Head of caudate nucleus (tissue), 42 donors: ENCODE measurements around the gene ADSS1.

Source experiments
- DNase-seq, 42 donors: peaks; one replicate each; pipeline versions ENCODE4 v3.0.0 to v3.0.0-alpha.2; 2020 to 2021; ENCODE audit warnings: mixed read lengths in 7 of 42
- intact Hi-C: fragments of 100-400 bp; cut with DNase I; formaldehyde crosslinking; loops from one replicate; pipeline ENCODE4 v1.15.0; 2022

Gene ADSS1

DNA sequence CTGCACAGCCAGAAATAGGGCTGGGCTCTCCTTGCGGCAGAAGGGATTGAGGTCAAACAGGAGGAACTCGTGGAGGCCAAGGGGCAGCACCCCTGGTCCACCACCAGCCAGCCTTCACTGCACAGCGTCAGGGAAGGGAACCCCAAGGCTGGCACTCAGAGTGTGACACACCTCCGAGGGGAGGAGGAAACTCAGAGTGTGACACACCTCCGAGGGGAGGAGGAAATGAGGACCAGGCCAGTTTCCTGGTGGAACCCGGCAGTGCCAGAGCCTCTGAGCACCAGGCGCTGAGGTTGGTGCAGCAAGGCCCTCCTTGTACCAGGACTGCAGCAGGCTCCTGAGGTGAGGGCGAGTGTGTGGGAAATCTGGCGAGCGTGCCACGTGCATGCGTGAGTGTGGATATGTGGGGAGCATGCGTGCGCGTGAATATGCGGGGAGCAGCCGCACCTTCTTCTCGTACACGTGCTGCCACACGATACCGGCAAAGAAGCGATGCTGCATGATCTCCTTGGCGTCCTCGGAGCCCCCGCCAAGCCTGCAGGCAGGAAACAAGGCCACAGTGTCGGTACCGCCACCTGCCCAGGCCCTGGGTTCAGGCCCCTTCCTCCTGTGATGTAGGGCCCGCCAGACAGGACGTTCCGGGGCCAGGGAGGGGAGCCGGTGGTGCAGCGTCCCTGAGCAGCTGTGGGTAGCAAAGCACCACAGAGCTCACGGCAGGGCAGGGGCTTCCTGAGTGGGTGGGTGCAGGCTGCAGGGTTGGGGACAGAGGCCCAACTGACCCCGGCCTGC lies 48.1 kb downstream of the ADSS1 start:
- intact Hi-C loops: no loop called here

DNA sequence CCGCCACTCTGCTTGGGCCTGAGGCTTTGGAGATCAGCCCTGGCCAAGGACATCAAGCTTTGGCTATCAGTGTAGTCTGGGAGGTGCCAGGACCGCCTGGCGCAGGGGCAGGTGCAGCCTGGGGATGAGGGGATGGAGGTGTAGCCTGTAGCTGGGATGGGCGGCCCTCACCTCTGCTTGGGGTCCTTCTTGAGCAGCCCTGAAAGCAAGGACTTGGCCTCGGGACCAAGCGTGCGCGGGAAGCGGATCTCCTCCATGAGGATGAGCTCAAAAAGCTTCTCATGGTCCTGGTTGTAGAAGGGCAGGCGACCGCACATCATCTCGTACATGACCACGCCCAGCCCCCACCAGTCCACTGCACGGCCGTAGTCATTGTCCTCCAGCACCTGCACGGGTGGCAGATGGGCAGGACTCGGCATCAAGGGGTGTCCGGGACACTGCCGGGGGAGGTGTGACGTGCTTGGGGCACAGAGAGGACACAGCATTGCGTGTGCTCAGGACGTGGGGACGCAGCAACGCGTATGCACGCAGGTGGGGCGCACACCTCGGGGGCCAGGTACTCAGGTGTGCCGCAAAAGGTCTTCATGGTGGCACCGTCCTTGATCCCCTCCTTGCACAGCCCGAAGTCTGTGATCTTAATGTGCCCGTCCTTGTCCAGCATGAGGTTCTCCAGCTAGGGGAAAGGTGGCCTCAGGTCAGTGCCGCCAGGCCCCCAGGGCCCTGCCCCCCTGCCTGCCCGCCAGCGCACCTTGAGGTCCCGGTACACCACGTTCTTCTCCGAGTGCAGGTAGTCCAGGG lies 48.9 kb downstream of the ADSS1 start:
- intact Hi-C loops: no loop called here
- no peak for DNase-seq

More for the DNA sequence above, 48.1 kb downstream of the ADSS1 start:
- DNase-seq: no peak

GRCh38 chr14:104773505-104774452 lies 49.8 kb downstream of the ADSS1 start:
- no peak for DNase-seq
- intact Hi-C loops: no loop called here

GRCh38 chr14:104774453-104775072 lies 50.5 kb downstream of the ADSS1 start:
- no peak for DNase-seq
- intact Hi-C loops: no loop called here

GRCh38 chr14:104775073-104775489 lies 51.1 kb downstream of the ADSS1 start:
- intact Hi-C loops: no loop called here
- DNase-seq: no peak

- DNase-seq: no peak
- intact Hi-C loops: no loop called here
Observed at GRCh38 chr14:104776481-104776880, 52.5 kb downstream of the ADSS1 start.

GRCh38 chr14:104776961-104777807 lies 53.2 kb downstream of the ADSS1 start:
- intact Hi-C loops: no loop called here
- DNase-seq: no peak

DNA sequence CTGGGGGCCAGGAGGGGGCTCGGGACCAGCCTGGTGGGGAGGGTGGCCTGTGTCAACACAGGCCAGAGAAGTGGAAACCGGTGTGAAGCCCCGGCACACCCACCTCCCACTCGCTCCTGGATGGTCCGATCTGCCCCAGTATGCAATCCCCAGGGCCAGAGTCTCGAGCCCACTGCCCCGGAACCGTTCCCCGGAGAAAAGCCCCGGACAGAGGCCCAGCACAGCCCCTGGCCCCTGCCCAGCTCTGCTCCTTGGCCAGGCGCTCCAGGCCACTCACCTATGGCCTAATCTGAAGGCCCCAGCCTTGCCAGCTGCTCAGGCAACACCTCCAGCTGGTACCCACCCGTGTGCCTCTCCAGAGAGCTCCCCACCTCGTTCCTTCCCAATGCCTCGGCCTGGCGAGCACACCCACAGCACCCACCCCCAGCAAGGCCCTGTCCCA lies 53.8 kb downstream of the ADSS1 start:
- DNase-seq: no peak
- intact Hi-C loops: no loop called here

GRCh38 chr14:104778694-104779331 lies 54.8 kb downstream of the ADSS1 start:
- no peak for DNase-seq
- intact Hi-C loops: no loop called here

DNA sequence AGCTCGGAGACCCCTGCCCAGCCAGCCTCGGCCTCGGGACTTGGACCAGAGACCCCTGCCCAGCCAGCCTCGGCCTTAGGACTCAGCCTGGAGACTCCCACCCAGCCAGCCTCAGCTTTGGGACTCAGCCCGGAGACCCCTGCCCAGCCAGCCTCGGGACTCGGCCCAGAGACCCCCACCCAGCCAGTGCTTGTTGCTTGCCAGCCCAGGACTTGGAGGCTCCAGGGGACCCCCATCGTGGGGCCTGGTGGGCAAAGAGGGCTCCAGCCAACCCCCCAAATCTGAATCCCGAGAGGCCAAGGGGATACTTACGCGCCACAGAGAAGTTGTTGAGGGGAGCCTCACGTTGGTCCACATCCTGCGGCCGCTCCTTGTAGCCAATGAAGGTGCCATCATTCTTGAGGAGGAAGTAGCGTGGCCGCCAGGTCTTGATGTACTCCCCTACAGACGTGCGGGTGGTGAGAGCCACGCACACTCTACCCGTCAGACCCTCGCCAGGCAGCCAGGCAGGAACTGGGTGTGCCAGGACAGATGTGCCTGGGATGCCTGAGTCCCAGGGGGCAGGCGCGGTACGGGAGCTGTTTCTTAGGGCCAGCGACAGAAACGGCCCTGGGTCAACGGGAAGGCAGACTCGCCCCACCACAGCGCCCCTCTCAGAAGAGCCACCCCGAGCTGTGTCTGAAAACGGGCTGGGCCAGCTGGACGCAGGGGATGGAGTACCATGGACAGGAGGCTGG lies 55.9 kb downstream of the ADSS1 start:
- intact Hi-C loops: no loop called here
- DNase-seq: no peak

GRCh38 chr14:104780513-104781030 lies 56.5 kb downstream of the ADSS1 start:
- intact Hi-C loops: no loop called here
- DNase-seq: no peak

DNA sequence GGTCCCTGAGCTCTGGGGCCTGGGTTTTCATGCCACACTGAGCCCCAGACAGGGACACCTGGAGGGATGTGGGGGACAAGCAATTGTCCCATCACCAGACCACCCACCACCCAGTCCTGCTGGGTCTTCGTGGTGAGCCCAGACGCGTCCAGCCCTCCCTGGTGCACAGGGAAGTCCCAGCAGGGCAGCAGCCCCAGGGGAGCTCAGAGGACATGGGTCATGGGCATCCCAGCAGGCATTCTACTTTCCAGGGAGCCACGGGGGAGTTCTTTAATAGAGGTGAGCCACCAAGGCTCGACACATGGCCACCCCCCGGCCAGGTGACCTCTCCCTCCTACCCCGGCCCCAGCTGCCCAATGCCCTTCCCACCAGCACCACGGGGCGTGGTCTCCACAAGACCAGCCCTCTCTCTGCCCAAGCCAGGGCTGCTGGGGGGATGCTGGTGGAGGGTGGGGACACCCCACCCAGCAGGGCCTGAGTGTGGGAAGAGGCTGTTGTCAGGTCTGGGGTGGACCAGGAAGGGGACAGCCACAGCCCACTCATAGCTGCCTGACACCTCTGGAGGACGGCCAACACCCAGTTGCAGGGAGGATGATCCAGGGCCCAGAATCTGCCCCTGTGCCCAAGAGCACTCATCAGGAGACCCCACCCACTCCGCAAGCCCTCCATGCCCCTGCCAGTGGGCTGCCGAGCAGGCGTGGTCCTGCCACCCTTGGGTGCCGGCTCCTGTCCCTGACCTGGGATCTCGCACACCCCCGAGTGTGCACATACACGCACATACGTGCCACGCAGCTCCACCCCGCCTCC lies 57.4 kb downstream of the ADSS1 start:
- no peak for DNase-seq
- intact Hi-C loops: no loop called here

- no peak for DNase-seq
- intact Hi-C loops: no loop called here
Observed at GRCh38 chr14:104782086-104782807, 58.2 kb downstream of the ADSS1 start.

DNA sequence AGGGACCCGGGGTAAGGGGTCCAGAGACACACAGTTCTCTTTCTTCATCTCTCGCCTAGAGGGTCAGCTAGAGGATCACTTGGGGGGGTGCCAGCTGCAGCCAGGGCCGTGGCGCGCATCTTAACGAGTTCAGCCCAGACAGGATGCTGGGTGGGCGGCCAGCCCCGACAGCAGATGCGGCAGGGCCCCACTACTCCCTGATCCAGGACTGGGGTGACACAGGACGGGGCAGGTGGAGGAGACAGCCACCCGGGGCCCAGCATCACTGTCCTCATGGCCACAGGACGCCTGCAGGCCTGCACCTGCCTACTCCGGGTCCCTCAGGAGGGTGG lies 58.7 kb downstream of the ADSS1 start:
- no peak for DNase-seq
- intact Hi-C loops: no loop called here

GRCh38 chr14:104783484-104784217 lies 59.6 kb downstream of the ADSS1 start:
- intact Hi-C loops: no loop called here
- no peak for DNase-seq
